HepG2 (cell line): ENCODE results near the gene ATP1A2. TPM values are rescaled to one million over a fixed set of nuclear protein-coding genes. Genes with fewer than 3 reads are reported as not detected.

Experiments used
- DBP ChIP-seq: sonication (generic); formaldehyde crosslinking; IDR thresholded peaks from 2 replicates; pipeline ENCODE4 v1.4.0; 2020; ENCODE audit warnings: missing genetic modification reagents; ENCODE audit errors: not compliant biosample characterization
- EHMT2 ChIP-seq: fragments of 200-600 bp; sonication (generic); IDR thresholded peaks from 2 replicates; pipeline ENCODE4 v1.7.0; 2017; ENCODE audit warnings: antibody characterized with exemption, low read depth, low read length, borderline replicate concordance
- GLI4 ChIP-seq: sonication (generic); formaldehyde crosslinking; IDR thresholded peaks from 2 replicates; pipeline ENCODE4 v1.5.1; 2020; ENCODE audit warnings: missing genetic modification reagents, mild to moderate bottlenecking, moderate library complexity, borderline replicate concordance
- MXD3 ChIP-seq: IDR thresholded peaks from 2 replicates; pipeline ENCODE4 v1.6.1; 2016; ENCODE audit warnings: mild to moderate bottlenecking, missing biosample characterization, missing genetic modification reagents
- RFX5 ChIP-seq: IDR thresholded peaks from 2 replicates; pipeline ENCODE4 v1.6.1; 2011; ENCODE audit warnings: low read depth, low read length, improper control_type of control experiment
- SOX5 ChIP-seq: IDR thresholded peaks from 2 replicates; pipeline ENCODE4 v1.6.1; 2016; ENCODE audit warnings: borderline replicate concordance
- ZNF407 ChIP-seq: sonication (generic); formaldehyde crosslinking; IDR thresholded peaks from one replicate; pipeline ENCODE4 v1.5.1; 2020; ENCODE audit warnings: mild to moderate bottlenecking, missing genetic modification reagents; ENCODE audit errors: not compliant biosample characterization
- ZNF550 ChIP-seq: sonication (generic); formaldehyde crosslinking; IDR thresholded peaks from 2 replicates; pipeline ENCODE4 v1.4.0; 2020; ENCODE audit warnings: mild to moderate bottlenecking, missing genetic modification reagents, borderline replicate concordance
- polyA plus RNA-seq, 8 experiments: library from polyadenylated mRNA; depleted of rRNA in 3 of 8; stranded (reverse) in 7 of 8; unstranded in 1 of 8; fragments of >200 nt; fragmentation: Illumina TruSeq in 4 of 8; extraction: Trizol in 4 of 8; gene quantifications; 2 replicates each; pipeline versions ENCODE4 v1.2.1 to v1.2.3, GENCODE V29; 2011 to 2016; ENCODE audit warnings: low read depth in 4 of 8, missing spikeins in 1 of 8, mixed read lengths in 1 of 8; ENCODE audit not compliant: insufficient read depth in 1 of 8
- total RNA-seq, 5 experiments: library from RNA; depleted of rRNA; stranded (reverse); fragments of >200 nt; fragmentation: Illumina TruSeq; extraction: Trizol; gene quantifications; 2 replicates each; pipeline ENCODE4 v1.2.3, GENCODE V29; 2016; ENCODE audit warnings: low read depth in 1 of 5

ATP1A2 gene
- total and polyA plus RNA-seq, 2 of the 13 experiments (the other 11 are each of a cell fraction or from before 2014, with no cell fraction given) = 0.16 TPM; not detected in 1

- TF ChIP-seq ZNF407 (CRISPR knock-in tag) (no peak), DBP (CRISPR knock-in tag) (no peak), MXD3 (CRISPR knock-in tag) (no peak), SOX5 (no peak), RFX5 (no peak), GLI4 (CRISPR knock-in tag) (no peak), EHMT2 (no peak), ZNF550 (CRISPR knock-in tag) (no peak)
Measured at GRCh38 chr1:160128636-160129035, 13.1 kb downstream of the ATP1A2 start (continued).
